LNCaP clone FGC (cell line): ENCODE measurements around the gene WNT9A.

Source experiments
- DNase-seq: peaks from one replicate; pipeline ENCODE4 v3.0.0-alpha.2; 2011; ENCODE audit warnings: low read depth
- H3K4me3 ChIP-seq: 2 replicates; pipeline ENCODE4 v1.5.1; 2011; ENCODE audit warnings: mild to moderate bottlenecking, low read depth, low read length, control low read depth
- CTCF ChIP-seq: IDR thresholded peaks from 2 replicates; pipeline ENCODE4 v1.5.1; 2012; ENCODE audit warnings: mild to moderate bottlenecking; ENCODE audit not compliant: control insufficient read depth, insufficient read depth; ENCODE audit errors: extremely low read depth

Gene WNT9A

DNA sequence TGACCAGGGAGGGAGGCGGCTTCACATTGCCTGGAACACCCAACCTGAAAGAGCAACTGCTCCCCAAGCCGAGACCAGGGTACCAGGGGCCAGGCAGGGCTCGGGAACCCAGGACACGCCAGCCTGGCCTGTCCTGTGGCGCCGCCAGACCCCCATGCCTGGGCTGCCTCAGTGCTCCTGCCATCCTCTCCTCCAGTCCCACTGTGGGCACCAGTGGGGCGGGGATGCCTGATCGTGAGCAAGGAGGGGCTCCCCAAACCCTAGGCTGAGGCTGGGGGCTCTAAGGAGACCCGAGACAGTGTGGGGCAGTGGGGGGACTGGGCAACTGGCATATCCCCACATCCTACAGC is 45.1 kb downstream of the WNT9A start:
- no peak for DNase-seq
- H3K4me3 ChIP-seq, result no peak overlapping the region
- TF ChIP-seq CTCF, result no peak

DNA sequence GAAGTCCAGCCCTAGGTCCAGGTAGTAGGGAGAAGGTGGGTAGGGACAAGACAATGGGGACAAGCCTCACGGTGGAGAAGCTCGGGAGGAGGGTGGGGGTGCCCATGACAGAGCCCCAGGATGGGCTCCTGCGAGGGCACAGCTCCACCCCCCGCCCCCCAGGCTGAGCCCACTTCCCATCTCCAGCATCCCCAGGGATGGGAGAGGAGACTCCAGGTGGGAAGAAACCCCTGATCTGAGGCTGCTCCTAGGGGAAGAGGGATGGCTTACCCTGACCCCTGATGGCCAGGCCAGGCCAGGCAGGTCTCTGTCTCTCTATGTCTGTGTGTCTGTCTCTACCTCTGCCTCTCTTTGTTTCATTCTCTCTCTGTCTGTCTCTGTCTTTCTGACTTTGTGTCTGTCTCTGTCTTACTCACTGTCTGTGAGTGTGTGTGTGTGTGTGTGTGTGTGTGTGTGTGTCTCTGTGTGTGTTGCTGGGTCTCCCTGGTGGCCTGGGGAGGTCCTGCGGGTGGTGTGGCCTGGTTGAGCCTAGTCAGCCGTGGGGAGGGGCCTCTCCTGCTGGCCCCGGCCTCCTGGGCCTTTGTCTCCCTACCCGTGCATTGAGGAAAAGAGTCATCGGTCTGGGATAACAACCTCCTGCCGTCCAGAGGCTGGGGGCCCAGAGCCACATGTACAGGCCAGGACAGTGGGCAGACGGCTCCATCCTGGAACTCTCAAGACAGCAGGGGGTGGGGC is 45.7 kb downstream of the WNT9A start:
- no peak overlapping the region for H3K4me3 ChIP-seq
- no peak for DNase-seq
- TF ChIP-seq CTCF, result peak; percentile 15; the same call in 1 of the 2 replicates

DNA sequence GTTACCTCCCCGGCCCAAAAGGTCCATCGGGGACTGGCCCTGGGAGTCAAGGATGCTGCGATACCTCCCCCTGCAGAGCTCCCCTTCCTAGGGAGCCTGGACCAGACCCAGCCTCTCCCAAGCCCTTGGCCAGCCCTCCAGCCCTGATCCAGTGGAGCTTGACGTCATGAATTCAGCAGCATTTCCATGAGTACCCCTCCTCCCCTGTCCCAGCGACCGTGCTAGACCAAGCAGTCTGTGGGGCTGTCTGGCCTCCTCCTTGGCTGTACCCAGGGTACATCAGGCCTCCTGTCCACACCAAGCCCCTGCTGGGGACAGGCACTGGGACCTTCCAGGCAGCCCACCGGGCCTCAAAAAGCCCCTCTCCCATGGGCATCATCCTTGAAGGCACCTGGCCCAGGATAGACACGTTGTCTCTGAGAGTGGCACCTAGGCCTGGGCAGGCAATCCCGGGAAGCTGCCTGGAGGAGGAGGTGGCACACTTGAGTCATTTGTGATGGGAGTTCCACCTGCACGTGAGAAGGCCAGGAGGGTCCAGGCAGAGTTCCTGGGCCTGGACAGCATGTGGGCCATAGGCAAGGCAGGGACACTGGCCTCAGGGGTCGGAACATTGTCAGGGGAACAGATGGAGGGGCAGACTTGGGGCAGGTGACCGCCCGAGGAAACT is 46.4 kb downstream of the WNT9A start:
- TF ChIP-seq CTCF, result no peak
- no peak for DNase-seq

DNA sequence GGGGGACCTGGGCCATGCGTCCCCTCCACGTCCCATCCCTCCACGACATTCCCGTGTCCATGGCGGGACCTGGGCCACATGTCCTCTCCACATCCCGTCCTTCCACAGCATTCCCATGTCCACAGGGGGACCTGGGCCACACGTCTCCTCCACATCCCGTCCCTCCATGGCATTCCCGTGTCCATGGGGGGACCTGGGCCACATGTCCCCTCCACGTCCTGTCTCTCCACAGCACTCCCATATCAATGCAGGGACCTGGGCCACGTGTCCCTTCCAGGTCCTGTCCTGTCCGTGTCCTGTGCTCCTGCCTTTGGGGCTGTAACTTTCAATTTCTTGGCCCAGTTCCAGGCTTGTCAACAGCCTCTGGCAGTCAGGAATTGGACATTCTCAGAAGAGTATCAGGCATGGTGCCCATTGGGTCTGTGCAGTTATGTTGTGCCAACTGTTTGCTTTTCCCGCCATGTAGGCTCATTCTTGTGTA is 47.1 kb downstream of the WNT9A start:
- TF ChIP-seq CTCF, result no peak
- H3K4me3 ChIP-seq, result no peak overlapping the region
- DNase-seq, result peak; percentile 47

More for the DNA sequence above, 46.4 kb downstream of the WNT9A start:
- H3K4me3 ChIP-seq, result no peak overlapping the region

DNA sequence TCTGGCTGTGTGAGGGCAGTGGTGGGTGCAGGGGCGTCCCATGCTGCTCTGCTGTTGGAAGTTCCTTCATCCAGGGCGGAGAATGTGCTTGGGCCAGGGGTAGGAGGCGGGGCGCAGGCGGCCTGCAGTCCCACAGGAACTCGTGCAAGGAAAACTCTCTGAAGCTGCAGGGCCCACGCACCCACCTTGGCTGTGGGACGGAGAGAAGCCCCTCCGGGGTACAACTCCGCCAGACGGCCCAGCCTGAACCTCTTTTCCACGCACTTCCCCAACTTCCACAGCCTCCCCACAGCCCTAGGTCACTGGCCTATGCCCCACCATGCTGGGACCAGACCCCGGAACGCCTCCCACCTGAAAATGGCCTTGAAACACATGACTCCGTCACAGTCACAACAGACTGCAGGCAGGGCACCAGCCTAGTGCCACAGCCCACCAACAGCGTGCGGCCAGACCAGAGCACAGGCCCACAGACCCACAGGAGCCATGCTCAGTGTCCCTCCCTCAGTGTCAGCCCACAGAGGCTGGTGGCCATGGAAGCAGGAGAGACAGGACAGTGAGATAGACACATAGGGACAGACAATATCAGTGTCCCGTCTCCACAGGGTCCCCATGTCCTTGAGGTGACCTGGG is 47.8 kb downstream of the WNT9A start:
- TF ChIP-seq CTCF, result no peak
- H3K4me3 ChIP-seq, result no peak overlapping the region
- DNase-seq, result no peak

GRCh38 chr1:227899141-227899819 is 48.5 kb downstream of the WNT9A start:
- no peak for DNase-seq
- no peak for TF ChIP-seq CTCF
- no peak overlapping the region for H3K4me3 ChIP-seq
